GM06990 (cell line): ENCODE results near the gene ZNF462.

ENCODE experiments used
- DNase-seq: peaks from one replicate; pipeline ENCODE4 v3.0.0-alpha.2; 2011; ENCODE audit not compliant: insufficient read length; ENCODE audit errors: extremely low read depth
- H3K27me3 ChIP-seq: replicated peaks from 2 replicates; pipeline ENCODE4 v1.6.0; 2011; ENCODE audit warnings: low read length; ENCODE audit not compliant: control insufficient read depth, insufficient read depth
- H3K36me3 ChIP-seq: 2 replicates; pipeline ENCODE4 v1.5.1; 2011; ENCODE audit warnings: low read length; ENCODE audit not compliant: control insufficient read depth, insufficient read depth
- H3K4me3 ChIP-seq: replicated peaks from 2 replicates; pipeline ENCODE4 v1.5.1; 2011; ENCODE audit warnings: low read depth, mild to moderate bottlenecking, control low read depth, low read length
- CTCF ChIP-seq: IDR thresholded peaks from 2 replicates; pipeline ENCODE4 v1.5.1; 2011; ENCODE audit warnings: low read length, control low read depth, mild to moderate bottlenecking, inconsistent platforms; ENCODE audit not compliant: insufficient read depth, poor library complexity, severe bottlenecking

Gene ZNF462

GRCh38 chr9:106928350-106928749 lies 65.4 kb downstream of the ZNF462 start:
- Histone ChIP-seq H3K4me3 (no peak overlapping the region), H3K27me3 (no peaks in the 10 kb centered on the region), H3K36me3 (no peaks in the 10 kb centered on the region)
- DNase-seq, result no peak
- no peak for TF ChIP-seq CTCF

DNA sequence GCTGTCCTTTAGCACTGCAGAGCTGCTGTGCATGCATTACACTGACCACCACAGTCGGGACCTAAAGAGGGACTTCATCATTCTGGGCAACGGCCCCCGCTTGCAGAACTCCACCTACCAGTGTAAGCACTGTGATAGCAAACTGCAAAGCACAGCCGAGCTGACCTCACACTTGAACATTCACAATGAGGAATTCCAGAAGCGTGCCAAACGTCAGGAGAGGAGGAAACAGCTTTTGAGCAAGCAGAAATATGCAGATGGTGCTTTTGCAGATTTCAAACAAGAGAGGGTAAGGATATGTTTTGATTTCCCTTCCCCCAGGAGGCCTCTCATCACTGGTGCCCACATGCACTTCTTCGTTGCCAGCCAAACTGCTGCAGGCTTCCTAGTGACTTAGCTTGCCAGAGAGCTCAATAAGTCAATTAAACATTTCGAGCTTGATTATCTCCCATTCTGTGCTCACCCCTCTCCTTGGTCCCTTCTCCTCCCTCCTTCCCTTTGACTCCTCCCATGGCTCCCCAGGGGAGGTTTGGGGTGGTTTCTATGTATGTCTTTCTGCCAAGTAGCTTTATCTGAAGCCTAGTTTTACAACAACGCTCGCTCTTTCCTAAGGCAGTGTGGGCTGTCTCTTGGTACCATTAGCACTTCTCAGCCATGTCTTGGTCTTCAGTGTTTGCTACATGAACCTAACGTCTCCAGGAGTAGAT lies 66.7 kb downstream of the ZNF462 start:
- Histone ChIP-seq H3K4me3 (no peak overlapping the region), H3K27me3 (no peaks in the 10 kb centered on the region), H3K36me3 (no peaks in the 10 kb centered on the region)
- DNase-seq, result no peak
- TF ChIP-seq CTCF, result no peak

GRCh38 chr9:106930477-106930876 lies 67.5 kb downstream of the ZNF462 start:
- no peaks in the 10 kb centered on the region for H3K36me3 ChIP-seq
- no peaks in the 10 kb centered on the region for H3K27me3 ChIP-seq
- no peak for DNase-seq
- no peak for TF ChIP-seq CTCF
- H3K4me3 ChIP-seq, result no peak overlapping the region

DNA sequence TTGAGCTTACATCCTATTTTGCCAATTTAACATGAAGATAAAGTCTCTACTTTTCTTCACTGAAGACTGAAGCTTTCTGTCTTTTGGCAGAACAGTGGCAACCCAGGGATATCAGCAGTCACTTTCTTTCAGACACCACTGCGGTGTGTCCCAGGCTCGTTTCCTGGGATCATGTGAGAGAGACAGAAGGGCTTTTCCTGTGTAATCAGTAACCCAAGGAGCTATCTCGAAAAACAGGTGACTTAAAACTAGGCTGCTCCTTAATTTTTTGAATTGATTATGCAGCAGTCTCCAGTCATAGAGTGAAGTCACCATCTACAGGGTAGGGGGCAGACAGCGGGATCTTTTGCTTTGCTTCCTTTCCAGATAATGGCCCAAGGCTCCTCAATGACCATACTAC lies 68.5 kb downstream of the ZNF462 start:
- Histone ChIP-seq H3K27me3 (no peaks in the 10 kb centered on the region), H3K36me3 (no peaks in the 10 kb centered on the region), H3K4me3 (no peak overlapping the region)
- DNase-seq, result no peak
- no peak for TF ChIP-seq CTCF

DNA sequence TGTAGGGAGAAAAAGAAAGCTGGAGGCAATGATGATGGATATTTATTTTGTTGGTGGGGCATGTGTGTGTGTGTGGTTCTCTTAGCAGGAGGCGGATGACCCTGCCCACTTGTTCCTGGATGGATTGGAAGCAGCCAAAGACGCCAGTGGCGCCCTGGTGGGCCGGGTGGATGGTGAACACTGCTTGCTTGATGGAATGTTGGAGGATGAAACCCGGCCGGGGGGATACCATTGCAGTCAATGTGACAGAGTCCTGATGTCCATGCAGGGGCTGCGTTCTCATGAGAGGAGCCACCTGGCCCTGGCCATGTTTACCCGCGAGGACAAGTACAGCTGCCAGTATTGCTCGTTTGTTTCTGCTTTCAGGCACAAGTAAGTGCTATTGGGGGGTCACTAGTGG lies 69.2 kb downstream of the ZNF462 start:
- Histone ChIP-seq H3K27me3 (no peaks in the 10 kb centered on the region), H3K36me3 (no peaks in the 10 kb centered on the region), H3K4me3 (no peak overlapping the region)
- DNase-seq, result no peak
- no peak for TF ChIP-seq CTCF

- Histone ChIP-seq H3K27me3 (no peaks in the 10 kb centered on the region), H3K36me3 (no peaks in the 10 kb centered on the region), H3K4me3 (no peak overlapping the region)
- TF ChIP-seq CTCF, result no peak
- no peak for DNase-seq
Observed at GRCh38 chr9:106932675-106933074, 69.7 kb downstream of the ZNF462 start.
